Suppressor macrophage (primary cell): ENCODE results near the gene PCNX1.
"Not testable (repeated sequence)": the region's sequence is repeated elsewhere in the genome, so short reads cannot be mapped to it uniquely, and the experiment has no call there.

ENCODE experiments used
- DNase-seq, 4 experiments: peaks; one replicate each; pipeline ENCODE4 v3.0.0-alpha.2; 2020 to 2022
- total RNA-seq, 17 experiments: gene quantifications; one replicate each; lab custom pipeline; 2026; ENCODE audit warnings: mixed read lengths in 6 of 17, inconsistent platforms in 3 of 17; lab: John Stamatoyannopoulos, UW

The PCNX1 gene
- total RNA-seq: 98.4 to 255 (median 160) reads per million in 17 experiments

DNA sequence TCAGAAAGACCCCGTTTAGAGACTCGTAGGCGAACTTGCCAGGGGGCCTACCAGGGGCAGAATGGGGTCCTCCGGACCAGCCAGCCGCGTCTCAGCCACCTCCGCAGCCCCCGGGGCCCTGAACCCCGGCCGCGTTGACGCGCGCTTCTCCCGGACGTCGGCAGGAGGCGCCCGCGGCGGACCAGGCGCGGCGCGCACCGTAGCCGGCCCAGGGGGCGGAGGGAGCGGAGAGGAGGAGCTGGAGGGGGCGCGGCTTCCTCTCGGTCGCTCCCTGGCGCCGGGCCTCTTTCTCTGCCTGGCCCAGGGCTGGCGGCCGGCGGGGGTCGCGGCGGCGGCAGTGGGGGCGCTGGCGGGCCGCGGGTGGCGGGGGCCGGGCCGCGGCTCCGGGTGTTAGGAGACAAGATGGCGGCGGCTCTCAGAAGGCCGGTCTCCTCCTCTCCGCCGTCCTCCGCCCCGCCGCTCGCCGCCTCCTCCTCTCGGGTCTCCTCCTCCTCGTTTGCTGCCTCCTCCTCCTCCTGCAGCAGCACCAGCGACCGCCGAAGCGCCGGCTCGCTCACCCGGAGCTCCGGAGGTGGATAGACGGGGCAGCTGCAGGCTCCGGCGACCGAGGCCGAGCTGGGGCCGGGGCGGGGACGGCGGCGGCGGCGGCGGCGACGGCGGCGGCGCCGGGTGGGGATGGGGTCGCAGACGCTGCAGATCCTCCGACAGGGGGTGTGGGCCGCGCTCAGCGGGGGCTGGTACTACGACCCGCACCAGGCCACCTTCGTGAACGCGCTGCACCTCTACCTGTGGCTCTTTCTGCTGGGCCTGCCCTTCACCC lies at the start of gene PCNX1:
PCNX1 (plus strand) TSS at position 284 of the 820 bp plus-strand sequence; CDS start at position 676, 392 bp downstream.
- DNase-seq: peak; percentile 87 to 95 (median 92)

DNA sequence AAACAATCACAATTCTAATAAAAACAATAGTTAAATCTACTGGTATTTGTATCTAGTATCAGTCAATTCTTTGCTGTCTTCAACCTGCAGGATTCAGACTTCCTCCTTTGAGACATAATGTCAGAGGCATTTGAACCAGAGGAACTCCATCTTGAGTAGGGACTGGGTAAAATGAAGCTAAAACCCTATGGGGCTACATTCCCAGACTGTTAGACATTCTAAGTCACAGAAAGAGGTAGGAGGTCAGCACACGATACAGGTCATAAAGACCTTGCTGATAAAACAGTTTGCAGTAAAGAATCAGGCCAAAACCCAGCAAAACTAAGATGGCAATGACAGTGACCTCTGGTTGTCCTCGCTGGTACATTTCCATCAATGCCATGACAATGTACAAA lies 49.8 kb upstream of the PCNX1 start:
- no peak for DNase-seq

DNA sequence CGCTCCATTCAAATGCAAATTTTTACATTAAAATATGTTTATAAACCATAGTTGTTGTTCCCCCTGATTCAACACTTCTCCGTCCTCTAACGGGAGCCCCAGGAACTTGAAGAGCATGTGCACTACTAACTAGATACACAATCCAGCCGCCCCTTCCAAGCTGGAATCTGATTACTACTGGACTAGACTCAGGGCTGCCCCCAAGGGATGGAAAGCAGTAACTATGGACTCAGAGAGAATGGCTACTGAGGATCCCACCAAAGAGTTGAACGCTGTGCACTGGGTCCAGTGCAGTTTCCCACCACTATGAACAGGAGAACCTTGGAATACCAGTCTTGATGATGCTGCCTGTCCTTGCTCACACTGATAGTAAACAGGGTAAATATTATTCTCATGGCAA lies 48.6 kb upstream of the PCNX1 start:
- DNase-seq: no peak

DNA sequence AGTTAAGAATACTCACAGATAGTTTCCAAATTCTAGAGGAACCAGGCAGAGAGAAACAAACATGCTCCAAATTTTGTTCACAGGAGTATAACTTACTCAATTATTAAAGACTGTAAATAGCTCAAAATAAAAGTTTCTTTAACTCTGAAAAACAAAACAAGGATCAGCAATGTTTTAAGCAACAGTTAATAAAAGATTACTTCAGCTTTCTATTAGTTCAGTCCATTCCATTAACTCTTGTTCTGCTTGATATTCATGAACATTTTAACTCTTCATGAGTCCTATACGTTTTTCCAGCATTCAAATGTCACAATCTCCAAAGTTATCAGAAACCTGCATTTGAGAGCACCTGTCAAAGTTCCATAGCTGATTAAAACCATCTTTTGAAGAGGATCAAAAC lies 40.3 kb upstream of the PCNX1 start:
- not testable (repeated sequence) for DNase-seq

DNA sequence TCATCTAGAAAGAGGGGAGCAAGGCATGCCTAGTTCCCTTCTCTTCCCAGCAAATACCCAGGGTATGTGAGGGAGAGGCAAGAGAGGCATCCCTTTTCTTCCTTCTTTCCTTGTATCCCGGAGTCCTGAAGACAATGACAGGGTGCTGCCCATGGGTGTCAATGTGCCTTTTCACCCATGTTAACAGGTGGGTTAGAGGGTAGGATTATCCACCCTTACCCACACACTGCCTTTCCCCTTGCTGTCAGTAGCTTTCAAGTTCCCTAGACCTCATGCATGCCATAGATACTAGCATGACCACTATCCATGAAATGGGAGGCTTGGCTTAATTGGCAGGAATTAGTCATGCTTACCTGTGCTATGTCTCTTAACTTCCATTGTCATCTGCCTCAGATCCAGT lies 36.3 kb upstream of the PCNX1 start:
- no peak for DNase-seq

DNA sequence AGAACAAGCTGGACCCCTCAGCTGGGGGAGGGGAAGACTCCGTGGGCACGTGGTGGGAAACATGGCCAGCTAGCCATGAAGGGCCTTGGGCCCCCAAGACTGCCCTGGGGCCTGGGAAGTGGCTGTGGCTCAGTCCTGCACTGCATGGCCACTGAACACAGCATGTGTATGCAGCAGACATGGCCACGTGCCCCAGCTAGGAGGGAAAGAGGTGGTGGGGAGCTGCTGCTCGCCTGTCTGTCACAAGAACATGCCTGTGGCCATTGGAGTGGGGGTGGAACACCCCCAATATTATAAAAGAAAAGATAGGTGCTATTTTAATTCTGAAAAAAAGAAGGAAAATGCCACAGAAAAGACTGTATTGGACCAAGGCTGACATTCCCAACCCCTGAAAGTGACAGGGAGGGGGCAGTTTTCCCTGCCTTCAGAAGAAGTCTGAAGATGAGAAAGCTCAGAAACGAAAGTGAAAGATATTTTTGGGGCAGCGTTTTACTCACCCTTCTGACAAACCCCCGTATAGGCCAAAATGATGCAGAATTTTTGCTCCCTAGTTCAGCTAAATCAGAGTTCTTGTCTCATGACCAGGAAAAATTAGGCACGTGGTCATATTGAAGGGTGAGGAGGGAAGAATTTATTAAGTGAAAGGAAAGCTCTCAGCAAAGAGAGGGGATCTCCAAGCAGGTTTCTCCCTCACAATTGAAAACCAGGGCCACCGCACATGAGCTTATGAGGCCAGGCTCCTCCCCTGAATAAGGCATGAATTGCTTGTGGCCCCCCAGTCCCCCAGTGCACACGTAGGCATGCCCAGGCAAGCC lies 35.2 kb upstream of the PCNX1 start:
- no peak for DNase-seq

DNA sequence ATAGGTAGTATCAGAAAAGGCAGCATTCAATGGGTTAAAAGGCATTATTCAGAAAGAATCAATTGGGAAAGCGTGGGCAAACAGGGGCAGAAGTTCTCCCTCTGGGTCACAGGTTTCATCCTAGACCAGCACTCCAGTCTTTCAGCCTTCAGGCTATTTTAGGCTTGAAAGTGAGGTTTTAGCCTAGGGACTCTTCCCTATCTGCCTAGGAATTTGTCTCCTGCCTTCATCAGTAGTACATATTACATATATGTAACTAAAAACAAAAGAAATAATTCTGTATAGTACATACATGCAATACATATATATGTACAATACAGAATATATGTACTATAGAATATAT lies 34.6 kb upstream of the PCNX1 start:
- DNase-seq: no peak

DNA sequence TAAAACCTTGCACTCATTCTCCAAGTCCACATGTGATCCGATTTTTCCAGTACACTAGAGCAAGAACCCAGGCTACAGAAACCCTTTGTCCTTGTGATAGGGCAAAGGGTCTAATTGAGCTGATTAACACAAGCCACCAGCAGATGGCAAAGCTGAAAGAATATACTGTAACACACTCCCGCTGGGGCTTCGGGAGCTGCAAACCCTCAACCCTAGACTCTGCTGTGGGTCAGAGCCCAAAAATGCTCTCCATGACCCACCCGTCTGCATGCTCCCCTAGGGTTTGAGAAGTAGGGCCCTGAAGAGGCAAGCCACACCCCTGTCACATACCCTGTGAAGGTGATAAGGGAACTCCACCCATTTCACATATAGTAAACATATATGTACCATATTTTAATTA lies 33.6 kb upstream of the PCNX1 start:
- peak; percentile 40 to 69 (median 56) for DNase-seq

DNA sequence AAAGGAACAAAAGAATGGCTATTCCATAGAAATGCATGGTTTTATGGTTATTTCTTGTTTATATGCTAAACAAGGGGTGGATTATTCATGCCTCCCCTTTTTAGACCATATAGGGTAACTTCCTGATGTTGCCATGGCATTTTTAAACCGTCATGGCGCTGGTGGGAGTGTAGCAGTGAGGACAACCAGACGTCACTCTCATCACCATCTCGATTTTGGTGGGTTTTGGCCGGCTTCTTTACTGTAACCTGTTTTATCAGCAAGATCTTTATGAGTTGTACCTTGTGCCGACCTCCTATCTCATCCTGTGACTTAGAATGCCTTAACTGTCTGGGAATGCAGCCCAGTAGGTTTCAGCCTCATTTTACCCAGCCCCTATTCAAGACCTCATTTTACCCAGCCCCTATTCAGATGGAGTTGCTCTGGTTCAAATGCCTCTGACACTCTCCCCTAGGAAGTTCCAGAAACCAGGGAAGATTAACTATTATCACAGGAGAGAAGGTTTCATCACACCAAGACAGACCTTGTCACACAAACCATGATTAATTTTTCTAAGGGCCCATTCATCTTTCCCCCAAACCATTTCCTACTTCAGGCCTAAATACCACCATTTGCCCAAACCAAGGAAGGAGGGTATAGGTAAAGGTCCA lies 31.3 kb upstream of the PCNX1 start:
- DNase-seq: not testable (repeated sequence)

DNA sequence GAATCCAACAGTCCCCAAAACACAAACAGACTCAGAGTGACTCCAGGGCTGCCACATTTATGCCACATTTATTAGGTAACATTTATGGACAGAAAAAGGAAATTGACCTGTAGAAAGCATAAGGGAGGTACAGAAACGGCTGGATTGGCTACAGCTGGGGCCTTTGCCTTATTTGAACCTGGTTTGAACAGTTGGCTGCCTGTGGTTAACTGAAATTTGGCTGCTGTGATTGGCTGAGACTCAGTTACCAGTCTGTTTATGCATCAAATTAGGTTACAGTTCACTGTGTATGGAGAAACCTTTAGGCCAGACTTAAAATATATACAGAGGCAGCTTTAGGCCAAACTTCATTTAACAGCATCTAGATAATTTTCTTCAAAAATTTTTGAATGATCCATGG lies 27.8 kb upstream of the PCNX1 start:
- DNase-seq: no peak

DNA sequence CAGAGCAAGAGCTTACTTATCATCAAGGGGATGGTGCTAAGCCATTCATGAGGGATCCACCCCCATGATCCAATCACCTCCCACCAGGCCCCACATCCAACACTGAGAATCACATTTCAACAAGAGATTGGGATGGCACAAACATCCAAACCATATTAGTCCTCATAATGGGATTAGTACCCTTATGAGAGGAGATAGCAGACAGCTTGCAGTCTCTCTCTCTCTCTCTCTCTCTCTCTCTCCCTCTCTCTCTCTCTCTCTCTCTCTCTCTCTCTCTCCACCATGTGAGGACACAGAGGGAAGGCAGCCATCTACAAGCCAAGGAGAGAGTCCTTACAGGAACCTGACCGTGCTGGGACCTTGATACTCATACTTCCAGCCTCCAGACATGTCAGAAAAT lies 26.4 kb upstream of the PCNX1 start:
- DNase-seq: not testable (repeated sequence)

DNA sequence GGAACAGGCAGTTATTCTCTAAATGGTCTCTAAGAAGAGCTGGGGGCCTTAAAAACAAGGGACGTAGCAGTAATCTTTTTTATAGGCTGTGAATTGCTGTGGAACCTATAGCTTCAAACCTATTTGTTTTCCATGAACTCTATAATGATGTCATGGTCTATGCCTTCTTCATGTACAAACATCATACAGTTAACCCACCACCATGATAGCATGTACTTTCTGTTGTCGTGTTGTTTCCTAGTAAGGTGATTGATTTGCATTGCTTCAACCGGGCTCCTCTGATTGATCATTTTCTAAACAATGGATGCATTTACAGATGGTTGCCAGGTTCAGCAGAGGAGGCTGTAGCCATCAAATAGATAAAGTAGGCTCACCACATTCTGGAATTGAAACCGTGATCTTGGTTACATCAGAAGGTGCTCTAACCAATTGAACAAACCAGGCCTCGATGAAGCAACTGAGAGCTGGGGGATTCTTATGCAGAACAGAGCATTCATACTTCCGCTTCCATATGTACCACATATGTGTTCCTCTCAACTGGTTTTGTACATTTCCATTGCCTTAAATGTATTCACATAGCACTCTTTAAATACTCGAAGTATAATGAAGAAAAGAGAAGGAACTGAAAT lies 25.6 kb upstream of the PCNX1 start:
- DNase-seq: peak; percentile 67 to 88 (median 80)

DNA sequence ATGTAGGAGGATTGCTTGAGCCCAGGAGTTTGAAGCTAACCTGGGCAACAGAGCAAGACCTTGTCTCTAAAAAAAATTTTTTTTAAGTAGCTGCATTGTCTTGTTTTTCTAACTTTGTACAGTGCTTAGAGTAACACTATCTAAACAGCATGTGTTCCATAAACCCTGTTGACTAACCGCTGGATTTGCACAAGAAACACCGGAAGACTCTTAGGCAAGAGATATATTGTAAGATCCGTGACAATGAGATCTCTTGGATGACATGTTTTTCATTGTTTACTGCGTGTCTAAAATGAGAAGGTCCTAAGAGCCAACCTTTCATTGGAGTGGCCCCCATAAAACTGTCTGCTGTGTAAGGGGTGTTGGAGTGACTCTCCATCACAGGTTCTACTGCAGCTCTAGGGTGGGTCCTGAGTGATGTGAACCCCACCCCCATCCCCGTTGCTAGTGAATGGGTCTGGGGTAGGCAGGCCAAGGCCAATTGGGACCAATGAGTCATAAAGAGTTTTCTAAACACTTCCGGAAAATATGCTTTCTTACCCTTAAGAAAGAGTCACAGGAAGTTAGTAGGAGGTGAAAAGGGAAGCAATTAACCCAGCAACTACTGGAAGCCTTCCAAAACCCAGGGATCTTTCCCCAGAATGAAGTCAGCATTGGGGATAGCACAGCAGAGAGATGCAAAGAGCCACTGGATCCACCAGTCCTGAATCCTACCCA lies 24.3 kb upstream of the PCNX1 start:
- DNase-seq: peak; percentile 89 to 98 (median 93)

DNA sequence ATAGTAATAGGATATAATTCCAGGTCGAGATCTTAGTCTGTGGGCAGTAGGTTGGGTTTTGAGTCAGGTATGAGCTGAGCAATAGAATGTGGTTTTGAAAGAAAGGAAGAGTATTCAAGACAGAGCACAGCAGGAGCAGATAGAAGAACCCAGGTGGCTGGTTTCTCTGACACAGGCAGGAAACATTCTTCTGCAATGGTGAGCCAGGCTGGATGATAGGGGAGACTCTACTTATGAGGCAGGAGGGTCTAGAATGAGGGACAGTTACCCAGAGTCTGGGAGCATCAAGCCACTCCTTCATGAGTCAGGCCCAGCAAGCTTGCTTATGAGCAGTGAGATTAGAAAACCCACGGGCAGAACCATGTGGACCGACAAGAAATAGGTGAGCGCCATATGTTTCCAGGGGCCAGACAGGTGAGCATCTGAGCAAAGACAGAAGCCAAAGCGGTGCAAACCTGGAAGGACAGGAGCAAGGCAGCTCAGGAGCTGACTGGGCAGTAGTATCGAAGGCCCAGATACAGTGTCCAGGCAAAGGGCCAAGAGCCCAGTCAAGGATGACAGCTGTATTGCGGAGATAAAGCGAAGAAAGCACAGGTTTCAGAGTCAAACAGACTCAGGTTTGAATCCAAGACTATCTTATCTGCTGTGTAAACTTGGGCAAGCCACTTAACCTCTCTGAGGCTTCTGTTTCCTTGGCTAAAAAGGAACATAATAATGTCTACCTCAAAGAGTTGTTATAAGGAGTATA lies 22.5 kb upstream of the PCNX1 start:
- no peak for DNase-seq

DNA sequence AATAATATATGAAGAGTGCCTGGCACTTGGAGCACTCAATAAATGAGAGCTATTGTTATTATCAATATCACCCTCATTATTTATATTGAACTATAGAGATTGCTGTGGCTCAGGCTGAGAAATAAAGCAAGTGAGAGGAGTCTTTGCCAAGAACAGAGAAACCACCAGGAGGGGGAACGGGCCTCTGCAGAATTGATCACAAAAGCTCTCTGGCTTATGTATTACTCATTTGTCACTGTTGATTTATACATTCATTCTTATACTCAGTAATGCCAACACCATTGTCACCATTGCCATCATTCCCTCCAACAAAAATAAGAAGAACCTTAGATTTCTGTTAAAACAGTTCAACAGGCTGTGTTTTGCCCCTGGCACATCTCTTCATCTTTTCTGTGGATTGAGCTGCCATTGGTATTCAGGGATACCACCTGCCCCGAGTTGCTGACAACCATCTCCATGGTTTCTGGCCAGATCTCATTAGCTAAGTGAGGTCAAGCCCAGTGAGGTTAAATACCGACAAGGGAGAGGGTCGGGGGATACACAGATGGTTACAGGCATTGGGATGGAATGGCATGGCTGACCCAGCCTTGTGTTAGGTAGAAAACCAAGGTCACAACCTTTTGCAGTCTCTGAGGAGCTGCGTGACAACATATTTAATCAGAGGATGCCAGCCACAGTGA lies 21.8 kb upstream of the PCNX1 start:
- no peak for DNase-seq

DNA sequence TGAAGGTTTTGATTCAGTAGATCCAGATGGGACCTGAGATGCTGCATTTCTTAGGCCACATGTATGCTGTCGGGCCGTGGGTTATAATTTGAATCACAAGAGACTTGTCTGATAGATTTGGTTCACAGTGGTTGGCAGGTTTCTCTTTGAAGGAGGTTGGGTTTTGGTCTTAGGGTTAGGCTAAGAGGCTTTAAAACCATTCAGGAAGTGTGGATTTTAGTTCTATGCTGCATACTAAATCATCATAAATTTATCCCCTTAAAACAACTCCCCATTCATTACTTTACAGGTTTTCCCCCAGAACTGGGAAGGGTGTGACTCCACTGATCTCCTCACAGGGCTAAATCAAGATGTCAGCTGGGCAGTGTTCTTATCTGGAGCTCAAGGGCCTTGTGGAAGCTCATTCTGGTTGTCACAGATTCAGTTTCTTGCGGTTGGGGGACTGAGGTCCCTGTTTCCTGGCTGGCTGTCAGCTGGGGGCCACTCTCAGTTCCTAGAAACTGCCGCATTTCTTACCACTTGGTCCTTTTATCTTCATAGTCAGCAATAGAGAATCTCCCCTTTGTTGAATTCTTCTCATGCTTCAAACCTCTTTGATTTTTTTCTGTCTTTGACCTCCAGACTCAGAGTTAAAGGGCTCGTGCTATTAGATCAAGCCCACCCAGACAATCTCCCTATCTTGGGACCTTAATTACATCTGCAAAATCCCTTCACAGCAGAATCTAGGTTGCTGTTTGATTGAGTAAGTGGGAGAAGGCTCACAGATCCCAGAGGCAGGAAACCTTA lies 20.6 kb upstream of the PCNX1 start:
- peak; percentile 34 to 69 (median 58) for DNase-seq

DNA sequence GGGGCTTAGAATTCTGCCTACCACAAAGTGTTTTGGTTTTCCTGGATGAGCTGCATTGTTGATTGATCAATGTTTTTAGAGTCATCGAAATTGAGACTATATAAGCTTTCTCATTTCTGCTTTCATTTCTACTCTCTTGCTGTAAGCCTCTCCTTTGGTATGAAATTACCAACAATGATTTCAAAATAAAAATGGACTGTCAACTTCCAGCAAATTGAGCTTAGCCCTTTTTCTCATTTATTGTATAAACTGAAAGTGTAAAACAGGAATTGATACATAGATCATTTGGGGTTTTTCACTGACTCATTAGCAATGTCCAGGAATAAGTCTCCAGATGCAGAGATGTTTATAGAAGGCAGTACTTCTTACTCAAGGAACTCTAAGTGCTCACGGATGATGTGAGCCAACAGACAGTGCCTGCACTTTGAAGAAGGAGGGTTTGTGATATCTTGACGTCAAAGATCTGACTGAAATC lies 20.0 kb upstream of the PCNX1 start:
- peak; percentile 58 to 90 (median 70) for DNase-seq

DNA sequence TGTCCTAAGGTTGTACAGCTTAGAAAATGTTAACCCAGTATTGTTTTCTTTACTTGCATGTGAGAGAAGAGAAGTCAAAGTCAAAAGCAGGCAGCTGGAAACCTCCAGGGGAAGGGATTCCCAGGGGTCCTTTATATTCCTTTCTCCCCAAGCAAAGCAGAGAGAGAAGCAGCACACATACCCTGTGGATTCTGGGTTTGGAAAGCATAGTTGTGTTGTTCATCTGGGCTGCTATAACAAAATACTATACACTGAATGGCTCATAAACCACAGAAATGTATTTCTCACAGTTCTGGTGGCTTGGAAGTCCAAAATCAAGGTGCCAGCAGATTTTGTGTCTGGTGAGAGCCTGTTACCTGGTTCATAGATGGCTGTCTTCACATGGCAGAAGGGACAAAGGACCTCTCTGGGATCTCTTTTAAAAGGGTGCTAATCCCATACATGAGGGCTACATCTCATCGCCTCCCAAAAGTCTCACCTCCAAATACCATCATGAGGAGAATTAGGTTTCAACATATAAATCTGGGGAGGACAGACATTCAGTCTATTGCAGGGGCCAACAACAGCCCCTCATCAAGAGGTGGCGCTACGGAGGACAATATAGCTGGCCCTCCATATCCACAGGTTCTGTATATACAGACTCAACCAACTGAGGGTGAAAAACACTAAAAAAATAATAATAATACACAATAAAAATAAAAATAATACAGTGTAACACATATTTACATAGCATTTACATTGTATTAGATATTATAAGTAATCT lies 19.3 kb upstream of the PCNX1 start:
- DNase-seq: no peak

DNA sequence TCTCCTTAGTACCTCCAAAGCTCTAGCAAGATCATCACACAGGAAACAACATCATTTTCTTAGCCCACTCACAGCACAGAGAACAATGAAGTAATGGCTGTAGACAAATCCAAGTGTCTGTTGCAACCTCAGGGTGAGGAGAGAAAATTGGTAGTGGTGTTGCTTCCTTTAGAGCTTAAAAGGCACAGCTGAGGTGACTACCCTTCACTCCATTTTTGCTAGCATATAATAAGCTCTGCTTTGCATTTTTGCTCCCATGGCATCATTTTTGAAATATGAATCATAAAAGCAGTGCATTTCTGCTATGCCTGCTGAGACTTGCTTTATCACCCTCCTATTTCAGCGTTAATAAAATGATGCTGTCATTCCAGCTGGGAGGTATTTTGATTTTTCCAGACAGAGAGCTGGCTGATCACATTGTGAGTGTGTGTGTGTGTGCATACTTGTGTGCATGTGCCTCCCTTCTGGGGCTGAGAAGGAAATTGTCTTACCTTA lies 18.5 kb upstream of the PCNX1 start:
- DNase-seq: peak; percentile 56 to 88 (median 70)
